HG03565 (cell line): ENCODE results near the gene TPSD1.
A peak's percentile ranks its signal among the peaks of the same experiment; 100 is the strongest.

Experiments used
- ATAC-seq: cut with Tn5 transposase; IDR thresholded peaks from one replicate; pipeline ENCODE4 v1.9.1; 2021; ENCODE audit warnings: mild to moderate bottlenecking, moderate library complexity; ENCODE audit not compliant: unreplicated experiment

Gene TPSD1

GRCh38 chr16:1297018-1297696, 41.3 kb downstream of the TPSD1 start:
- no peak for ATAC-seq

DNA sequence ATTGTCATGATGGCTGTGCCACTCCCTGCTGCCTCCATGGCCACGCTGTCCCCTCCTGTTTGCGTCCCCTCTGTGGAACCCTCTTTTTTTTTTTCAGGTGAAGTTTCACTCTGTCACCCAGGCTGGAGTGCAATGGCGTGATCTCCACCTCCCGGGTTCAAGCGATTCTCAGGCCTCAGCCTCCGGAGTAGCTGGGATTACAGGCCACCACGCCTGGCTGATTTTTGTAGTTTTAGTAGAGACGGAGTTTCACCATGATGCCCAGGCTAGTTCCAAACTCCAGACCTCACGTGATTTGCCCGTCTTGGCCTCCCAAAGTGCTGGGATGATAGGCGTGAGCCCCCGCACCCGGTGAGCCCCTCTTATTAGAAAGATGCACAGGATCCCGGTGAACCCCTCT, 42.5 kb downstream of the TPSD1 start:
- no peak for ATAC-seq

DNA sequence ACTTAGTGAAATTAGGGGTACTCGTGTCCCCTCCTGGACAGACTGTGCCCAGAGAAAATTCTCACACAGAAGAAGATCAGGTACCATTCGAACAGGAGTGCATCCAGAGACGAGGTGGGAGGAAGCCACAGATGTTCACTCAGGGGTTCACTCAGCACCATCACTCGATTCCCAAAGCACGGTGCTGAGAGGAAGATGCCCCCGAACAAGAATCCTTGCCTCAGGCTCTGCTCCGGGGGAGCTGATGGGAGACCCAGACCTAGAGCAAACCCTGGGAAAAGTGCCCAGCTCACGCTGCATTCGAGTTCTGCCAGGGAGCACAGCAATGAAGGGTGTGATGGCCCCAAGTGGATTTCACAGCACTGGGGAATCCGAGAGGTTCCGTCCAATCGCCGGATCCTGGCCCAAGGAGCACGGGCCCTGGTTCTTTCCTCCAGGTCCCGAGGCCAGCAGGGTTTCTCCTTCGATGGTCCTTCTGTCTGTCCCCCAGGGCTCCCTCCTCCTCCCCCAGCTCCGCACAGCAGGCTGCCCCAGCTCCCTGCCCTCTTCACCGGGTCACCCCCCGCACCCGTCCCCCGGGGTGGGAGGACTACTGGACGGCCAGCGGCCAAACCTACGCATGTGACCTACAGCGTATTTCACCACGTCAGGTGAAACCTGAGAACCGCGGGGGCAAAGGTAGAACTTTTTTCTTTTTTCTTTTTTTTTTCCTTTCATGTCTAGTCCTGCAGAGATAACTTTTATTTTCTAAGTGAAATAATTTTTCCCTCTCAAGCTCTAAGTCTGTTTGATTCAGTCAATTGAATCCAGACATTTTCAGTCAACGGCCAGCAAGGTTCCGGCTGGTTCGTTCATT, 43.4 kb downstream of the TPSD1 start:
- ATAC-seq: no peak

DNA sequence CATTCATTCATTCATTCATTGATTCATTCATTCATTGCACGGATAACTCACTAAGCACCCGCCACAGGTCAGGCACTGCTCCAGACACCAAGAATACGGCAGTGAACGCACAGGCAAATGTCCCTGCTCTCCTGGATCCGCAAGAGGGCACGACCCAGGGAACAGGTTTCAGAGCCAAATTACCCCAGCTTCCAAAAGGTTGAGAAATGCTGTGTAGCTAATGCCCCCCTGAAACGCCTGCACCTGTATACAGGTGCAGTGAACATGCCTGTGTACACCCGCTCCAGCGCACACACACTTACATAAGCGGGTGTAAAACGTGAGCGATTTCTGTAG, 44.0 kb downstream of the TPSD1 start:
- no peak for ATAC-seq

- no peak for ATAC-seq
These were observed 45.0 kb downstream of the TPSD1 start for GRCh38 chr16:1300664-1301476.

GRCh38 chr16:1301562-1301961, 45.7 kb downstream of the TPSD1 start:
- ATAC-seq: no peak

- no peak for ATAC-seq
These were observed 50.0 kb downstream of the TPSD1 start for GRCh38 chr16:1305823-1306222.

DNA sequence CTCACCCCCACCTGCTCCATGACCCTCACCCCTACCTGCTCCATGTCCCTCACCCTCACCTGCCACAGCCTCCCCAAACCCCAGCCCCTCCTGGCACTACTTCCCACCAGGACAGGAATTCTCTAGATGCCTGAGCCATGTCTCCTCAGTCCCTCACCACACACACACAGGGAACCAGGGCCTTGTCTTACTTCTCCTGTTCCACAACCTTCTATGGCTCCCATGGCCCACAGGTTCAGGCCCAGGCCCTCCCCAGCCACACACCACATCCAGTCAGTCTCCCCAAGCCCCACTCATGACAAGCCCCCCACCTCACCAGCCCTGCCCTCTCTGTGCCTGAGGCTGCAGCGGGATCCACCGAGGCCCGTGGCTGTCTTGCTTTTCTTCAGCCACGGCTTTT, 50.5 kb downstream of the TPSD1 start:
- no peak for ATAC-seq

- ATAC-seq: peak; percentile 15
These were observed 52.4 kb downstream of the TPSD1 start for GRCh38 chr16:1308036-1308976.
